GM12892 (cell line): ENCODE results near the gene KRTAP5-3.
"Not testable (repeated sequence)": the region's sequence is repeated elsewhere in the genome, so short reads cannot be mapped to it uniquely, and the experiment has no call there.

Experiments
- DNase-seq: peaks from one replicate; pipeline ENCODE4 v3.0.0; 2011; ENCODE audit not compliant: insufficient read length
- FAIRE-seq: peaks from 2 replicates; lab custom pipeline; 2011; peaks lifted over from hg19 to GRCh38; lab: Jason Lieb, UNC
- POLR2A ChIP-seq: IDR thresholded peaks from 2 replicates; pipeline ENCODE4 v1.6.1; 2011; ENCODE audit warnings: low read depth, low read length, control low read depth
- POLR2AphosphoS5 ChIP-seq: IDR thresholded peaks from 2 replicates; pipeline ENCODE4 v1.6.1; 2011; ENCODE audit warnings: low read depth, low read length, control low read depth
- TAF1 ChIP-seq: IDR thresholded peaks from 2 replicates; pipeline ENCODE4 v1.6.1; 2011; ENCODE audit warnings: low read depth, mild to moderate bottlenecking, control low read depth, low read length, borderline replicate concordance

KRTAP5-3 gene

GRCh38 chr11:1650034-1650917 lies 42.0 kb upstream of the KRTAP5-3 start:
- DNase-seq: no peak

DNA sequence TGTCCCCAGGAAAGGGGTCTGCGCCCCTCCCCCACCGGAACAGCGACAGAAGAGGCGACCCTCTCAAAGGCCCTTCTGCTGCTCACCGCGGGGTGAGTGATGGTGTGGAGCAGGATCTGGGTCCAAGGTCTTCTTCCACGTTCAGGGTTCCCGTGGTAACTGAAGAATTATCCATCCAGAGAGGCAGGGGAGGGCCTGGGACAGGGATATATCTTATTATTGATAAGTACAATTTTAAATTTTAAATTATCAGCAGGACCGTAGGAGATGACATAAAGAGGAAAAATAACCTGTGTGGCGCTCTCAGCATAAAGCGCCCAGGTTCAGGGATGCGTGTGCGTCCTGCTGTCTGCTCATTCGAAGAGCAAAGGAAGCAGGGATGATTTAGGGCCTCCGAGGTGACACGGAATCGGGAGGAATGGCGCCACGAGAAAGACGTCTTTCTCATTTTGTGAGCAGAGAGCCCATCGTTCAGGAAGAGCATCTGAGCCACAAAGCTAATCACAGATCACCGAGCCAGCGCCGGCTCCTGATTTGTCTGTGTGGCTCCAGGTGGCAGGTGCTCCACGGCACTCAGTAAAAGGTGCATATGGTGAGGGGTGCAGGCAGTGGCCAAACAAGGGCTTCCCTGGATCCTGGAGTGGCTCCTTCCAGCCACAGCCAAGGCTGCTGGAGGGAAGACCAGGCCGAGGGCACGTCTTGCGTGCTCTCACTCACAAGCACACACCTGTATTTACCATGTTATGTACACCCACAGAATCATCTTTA lies 40.6 kb upstream of the KRTAP5-3 start:
- no peak for DNase-seq
- TF ChIP-seq POLR2A (no peak), TAF1 (no peak), POLR2AphosphoS5 (no peak)
- no peak for FAIRE-seq

More at GRCh38 chr11:1650034-1650917, 42.0 kb upstream of the KRTAP5-3 start:
- TF ChIP-seq POLR2AphosphoS5 (no peak), POLR2A (no peak), TAF1 (no peak)
- FAIRE-seq: no peak

DNA sequence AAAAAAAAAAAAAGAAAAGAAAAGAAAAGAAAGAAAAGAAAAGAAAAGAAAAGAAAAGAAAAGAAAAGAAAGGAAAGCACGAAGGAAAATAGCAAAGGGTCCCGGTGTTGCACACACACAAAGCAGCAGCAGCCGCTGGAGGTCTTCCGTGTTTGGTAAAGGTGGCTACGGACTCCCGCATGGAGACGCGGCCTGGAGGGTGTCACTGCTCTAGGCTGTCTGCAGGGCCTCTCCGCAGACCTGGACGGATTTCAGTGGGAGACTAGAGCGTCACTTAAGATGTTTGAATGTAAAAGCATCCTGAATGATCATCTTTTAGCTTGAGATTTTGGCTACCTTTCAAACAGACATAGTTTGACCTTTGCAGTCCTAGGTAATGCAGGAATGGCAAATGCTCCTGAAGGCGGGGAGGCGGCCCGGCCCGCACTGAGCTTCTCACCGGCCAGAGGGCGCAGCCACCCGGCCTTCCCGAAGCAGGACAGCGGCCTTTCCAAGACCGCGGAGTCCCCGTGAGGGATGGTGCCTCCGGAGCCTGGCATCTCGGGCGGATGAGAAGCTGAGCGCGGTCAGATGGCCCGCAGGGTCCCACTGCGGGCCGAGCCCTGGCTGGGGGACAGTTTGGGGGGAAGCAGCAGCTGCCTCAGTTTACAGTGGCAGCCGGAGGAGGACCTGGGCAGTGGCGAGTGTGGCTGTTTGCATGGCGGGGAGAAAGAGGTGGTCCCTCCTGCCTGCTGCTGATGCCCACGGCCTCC lies 39.8 kb upstream of the KRTAP5-3 start:
- no peak for TF ChIP-seq TAF1
- no peak for TF ChIP-seq POLR2A
- no peak for TF ChIP-seq POLR2AphosphoS5
- FAIRE-seq (no peak), DNase-seq (no peak)

- not testable (repeated sequence) for FAIRE-seq, DNase-seq
Observed at GRCh38 chr11:1646540-1646939, 38.3 kb upstream of the KRTAP5-3 start.

DNA sequence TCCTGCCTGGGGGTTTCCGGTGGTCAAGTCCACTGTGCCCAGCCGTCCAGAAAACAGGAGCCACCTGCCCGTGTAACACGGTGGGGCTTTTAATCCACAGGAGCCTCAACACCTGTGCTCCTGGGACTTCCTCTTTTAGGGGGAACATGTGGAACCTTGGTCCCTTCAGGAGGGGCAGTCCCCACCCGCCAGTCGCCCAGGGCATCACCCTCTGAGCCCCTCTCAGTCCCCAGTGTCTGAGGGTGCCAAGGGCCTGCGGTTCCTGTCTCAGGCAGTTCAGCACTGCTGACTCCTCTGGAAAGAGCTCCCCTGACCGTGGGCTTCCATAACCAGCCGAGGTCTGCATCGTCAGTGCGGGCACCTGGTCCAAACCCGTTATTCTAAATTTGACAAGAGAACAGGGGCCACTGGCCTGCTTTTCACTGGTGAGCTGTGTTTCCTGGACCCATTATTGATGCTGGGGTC lies 37.1 kb upstream of the KRTAP5-3 start:
- TF ChIP-seq POLR2AphosphoS5 (no peak), POLR2A (no peak), TAF1 (no peak)
- no peak for FAIRE-seq
- DNase-seq: no peak

DNA sequence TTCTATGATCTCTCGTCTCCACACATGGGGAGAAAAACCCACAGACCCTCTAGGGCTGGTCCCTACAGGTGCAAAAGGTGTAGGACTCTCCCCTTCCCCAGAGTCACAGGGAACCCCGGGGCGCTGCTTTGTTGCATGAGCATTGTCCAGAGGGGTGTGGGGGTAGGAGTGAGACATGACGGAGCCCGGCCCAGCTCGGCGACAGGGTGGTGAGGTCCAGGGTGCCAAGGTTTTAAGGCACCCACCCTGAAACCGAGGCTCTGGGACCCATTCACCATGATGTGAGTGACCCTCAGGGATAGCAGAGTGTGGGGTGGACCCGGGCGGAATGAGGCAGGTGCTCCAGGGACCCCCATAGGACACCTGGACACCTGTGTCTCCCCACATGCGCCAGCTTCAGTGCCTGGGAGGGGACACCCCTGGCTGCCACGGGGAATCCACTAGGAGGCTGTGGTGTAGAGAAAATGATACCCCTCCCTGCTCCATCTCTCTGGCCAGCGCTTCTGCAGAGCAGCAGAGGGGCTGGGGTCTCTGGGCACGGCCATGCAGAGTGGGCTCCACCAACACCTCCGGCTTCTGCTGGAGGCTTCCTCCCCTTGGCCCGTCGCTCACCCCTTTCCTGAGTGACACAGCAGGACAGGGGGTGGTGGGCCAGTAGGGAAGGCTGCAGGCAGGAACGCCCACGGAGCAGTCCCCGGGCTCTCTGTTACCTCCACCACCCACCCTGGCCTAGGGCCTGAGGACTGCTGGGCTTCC lies 36.5 kb upstream of the KRTAP5-3 start:
- DNase-seq: no peak
- TF ChIP-seq TAF1 (no peak), POLR2A (no peak), POLR2AphosphoS5 (no peak)
- FAIRE-seq: no peak

GRCh38 chr11:1643146-1643690 lies 35.0 kb upstream of the KRTAP5-3 start:
- FAIRE-seq: no peak
- TF ChIP-seq POLR2AphosphoS5 (no peak), TAF1 (no peak), POLR2A (no peak)
- DNase-seq: no peak

- TF ChIP-seq TAF1 (no peak), POLR2A (no peak), POLR2AphosphoS5 (no peak)
- DNase-seq: no peak
- FAIRE-seq: no peak
Observed at GRCh38 chr11:1642288-1643145, 34.3 kb upstream of the KRTAP5-3 start.

DNA sequence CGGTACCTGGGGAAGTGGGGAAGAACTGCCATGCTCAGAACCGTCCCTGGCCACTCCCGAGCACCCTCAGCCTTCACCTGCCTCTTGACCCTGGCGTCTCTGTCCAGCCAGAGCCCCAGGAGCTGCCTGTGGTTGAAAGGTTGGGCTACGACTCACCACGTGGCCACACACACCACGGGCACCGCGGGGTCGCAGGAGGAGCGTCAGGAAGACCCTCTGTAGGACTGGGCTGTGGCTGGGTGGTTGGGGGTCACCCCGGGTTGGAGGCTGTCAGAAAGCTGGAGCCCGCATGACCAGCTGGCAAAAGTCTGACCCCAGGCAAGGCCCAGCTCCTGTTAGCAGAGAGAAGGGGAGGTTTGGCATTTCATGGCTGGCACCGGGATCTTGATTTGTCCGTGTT lies 32.8 kb upstream of the KRTAP5-3 start:
- DNase-seq (no peak), FAIRE-seq (no peak)
- no peak for TF ChIP-seq POLR2A
- no peak for TF ChIP-seq POLR2AphosphoS5
- no peak for TF ChIP-seq TAF1
